ENCODE data around the gene PRKCA. TPM values are rescaled to one million over a fixed set of nuclear protein-coding genes. Genes with fewer than 3 reads are reported as not detected.

The PRKCA gene
- total RNA-seq, 4 donors from 2014 or later: 9.6 to 15.5 (median 11.1) TPM

DNA sequence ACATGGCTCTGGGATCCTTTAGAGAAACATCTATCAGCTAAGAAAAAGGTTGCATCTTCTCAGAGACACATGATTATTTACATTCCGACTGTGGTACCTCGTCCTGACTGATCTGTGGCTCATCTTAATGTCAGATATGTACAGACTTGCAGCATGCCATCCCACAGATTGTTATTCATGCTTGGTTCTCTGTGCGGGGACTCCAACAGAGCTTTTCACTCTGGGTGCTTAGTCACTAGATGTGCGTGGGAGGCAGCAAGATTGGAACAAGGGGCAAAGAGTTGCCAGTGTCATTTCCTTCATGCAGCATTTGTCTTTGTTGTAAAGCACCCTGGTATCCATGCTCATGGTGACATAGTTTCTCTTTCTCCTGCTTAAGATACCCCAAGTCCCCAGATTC lies 353.4 kb downstream of the PRKCA start:
- H3K4me3 ChIP-seq (ENCODE audit: low read depth, poor library complexity, severe bottlenecking): no peak overlapping the region
- TF ChIP-seq POLR2A (IDR thresholded peaks at IDR 0.05): no peak
- TF ChIP-seq, protein P1, sequence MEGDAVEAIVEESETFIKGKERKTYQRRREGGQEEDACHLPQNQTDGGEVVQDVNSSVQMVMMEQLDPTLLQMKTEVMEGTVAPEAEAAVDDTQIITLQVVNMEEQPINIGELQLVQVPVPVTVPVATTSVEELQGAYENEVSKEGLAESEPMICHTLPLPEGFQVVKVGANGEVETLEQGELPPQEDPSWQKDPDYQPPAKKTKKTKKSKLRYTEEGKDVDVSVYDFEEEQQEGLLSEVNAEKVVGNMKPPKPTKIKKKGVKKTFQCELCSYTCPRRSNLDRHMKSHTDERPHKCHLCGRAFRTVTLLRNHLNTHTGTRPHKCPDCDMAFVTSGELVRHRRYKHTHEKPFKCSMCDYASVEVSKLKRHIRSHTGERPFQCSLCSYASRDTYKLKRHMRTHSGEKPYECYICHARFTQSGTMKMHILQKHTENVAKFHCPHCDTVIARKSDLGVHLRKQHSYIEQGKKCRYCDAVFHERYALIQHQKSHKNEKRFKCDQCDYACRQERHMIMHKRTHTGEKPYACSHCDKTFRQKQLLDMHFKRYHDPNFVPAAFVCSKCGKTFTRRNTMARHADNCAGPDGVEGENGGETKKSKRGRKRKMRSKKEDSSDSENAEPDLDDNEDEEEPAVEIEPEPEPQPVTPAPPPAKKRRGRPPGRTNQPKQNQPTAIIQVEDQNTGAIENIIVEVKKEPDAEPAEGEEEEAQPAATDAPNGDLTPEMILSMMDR (IDR thresholded peaks at IDR 0.05): no peak
- 46 to 55% methylated on average over 4 of the region's 4 CpGs for WGBS, 2 donors
- intact Hi-C loops (cut with DNase I; ENCODE audit: low total_unique reads): no loop called here
- DNase-seq (ENCODE audit: low spot score in 2 of 2): no peak

DNA sequence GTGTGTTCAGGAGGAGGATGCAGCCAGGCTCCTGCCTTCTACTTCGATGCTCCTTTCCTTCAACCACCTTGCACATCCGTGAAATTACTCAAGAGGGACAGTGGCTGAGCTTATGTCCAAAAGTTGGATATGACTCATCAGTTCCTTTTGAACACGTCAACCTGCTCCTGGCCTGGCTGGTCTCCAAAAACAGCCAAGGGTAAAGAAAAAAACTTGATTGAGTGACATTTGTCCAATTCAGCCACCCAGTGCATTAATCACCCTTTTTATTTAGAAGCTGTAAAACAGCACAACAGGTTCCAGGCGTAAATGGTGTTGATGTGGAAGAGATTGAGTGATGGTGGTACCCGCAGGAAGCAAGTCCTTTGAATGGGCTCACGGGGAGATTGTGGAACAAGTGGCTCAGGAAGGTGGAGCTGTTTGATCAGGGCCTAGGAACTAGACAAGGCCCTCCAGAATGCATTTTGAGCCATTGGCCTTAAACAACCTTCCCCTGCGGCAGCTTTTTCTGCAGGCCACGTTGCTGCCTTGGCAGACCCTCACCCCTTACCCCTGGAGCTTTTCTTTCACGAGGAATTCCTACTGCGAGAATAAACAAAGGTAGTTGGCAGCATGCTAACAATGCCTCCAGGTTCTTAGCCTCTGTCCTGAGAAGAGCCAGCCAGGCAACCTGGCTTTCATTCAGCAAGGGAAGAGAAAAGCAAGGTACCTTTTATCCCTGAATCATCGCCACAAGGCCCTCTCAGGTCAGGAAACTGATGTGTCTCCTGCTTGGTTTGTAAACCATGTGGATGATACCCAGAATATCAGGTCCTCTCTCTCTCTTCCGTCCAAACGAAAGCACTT lies 359.2 kb downstream of the PRKCA start:
- TF ChIP-seq, protein P1 (IDR thresholded peaks at IDR 0.05): no peak
- TF ChIP-seq POLR2A (IDR thresholded peaks at IDR 0.05): no peak
- DNase-seq (ENCODE audit: low spot score in 2 of 2): no peak
- H3K4me3 ChIP-seq (ENCODE audit: low read depth, poor library complexity, severe bottlenecking): no peak overlapping the region
- intact Hi-C loops (cut with DNase I; ENCODE audit: low total_unique reads): no loop called here
- WGBS, 2 donors: 72 to 73% methylated on average over 13 of the region's 13 CpGs

DNA sequence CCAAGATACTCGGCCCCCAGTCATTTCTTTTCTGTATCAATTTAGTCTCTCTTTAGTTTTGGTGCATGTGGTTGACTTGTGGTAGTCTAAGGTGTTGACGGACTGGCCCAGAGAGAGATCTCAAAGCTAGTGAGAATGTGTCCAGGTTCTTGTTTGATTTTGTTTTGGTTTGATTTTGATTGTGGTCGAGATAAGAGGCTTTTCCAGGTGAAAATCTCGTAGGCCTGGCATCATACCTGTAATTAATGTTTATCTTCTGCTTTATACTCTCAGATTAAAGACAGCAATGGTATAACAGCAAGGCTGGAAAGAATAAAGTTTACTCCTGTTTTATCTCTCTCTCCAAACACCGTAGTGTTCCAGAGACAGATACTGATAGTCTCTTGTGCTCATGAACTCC lies 360.1 kb downstream of the PRKCA start:
- 72 to 86% methylated on average over 5 of the region's 5 CpGs for WGBS, 2 donors
- DNase-seq (ENCODE audit: low spot score in 2 of 2): no peak
- intact Hi-C loops (cut with DNase I; ENCODE audit: low total_unique reads): no loop called here
- TF ChIP-seq, protein P1 (IDR thresholded peaks at IDR 0.05): no peak
- TF ChIP-seq POLR2A (IDR thresholded peaks at IDR 0.05): no peak
- H3K4me3 ChIP-seq (ENCODE audit: low read depth, poor library complexity, severe bottlenecking): no peak overlapping the region

DNA sequence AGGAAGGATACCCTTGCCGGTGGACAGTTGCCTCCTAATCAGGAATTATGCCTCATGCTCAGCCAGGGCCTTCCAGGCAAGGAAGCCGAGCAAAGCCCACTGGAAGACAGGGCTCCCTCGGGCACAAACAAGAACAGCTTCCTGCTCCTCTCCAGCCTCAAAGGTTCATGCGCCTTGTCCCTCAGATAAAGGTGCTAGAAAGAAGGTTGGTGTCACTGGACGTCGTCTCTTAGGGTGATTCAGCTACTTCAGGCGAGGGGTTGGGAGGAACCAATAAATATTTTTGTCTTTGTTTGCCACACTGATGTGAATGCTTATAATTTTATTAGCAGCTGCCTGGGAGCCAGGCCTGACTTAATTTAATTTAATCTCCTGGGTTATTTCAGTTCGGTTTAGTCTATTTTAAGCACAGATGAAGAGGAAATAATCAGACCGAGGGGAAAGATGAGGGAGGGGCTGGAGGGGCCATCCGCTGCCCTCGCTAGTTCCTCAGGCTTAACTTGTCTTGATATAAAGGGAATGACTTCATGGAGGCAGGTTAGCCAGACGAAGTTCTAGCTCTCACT lies 360.7 kb downstream of the PRKCA start:
- intact Hi-C loops (cut with DNase I; ENCODE audit: low total_unique reads): no loop called here
- no peak overlapping the region for H3K4me3 ChIP-seq (ENCODE audit: low read depth, poor library complexity, severe bottlenecking)
- 60 to 73% methylated on average over 12 of the region's 12 CpGs for WGBS, 2 donors

DNA sequence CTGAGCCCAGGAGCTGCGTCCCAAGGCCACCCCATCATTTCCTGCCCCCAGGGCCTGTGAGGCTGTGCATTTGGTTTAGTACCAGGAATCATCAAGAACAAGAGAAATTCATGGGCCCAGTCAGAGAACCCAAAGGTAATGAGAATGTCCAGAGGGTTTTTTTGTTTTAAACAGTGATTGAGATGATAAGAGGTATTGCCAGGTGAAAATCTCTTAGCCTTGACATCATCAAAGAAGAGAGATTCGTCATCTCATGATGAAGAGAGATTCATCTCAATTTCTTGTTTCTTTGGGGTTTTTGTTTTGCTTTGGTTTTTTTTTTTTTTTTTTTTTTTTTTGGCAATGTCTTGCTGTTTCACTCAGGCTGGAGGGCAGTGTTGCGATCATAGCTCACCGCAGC lies 361.9 kb downstream of the PRKCA start:
- no peak overlapping the region for H3K4me3 ChIP-seq (ENCODE audit: low read depth, poor library complexity, severe bottlenecking)
- no peak for DNase-seq (ENCODE audit: low spot score in 2 of 2)
- intact Hi-C loops (cut with DNase I; ENCODE audit: low total_unique reads): no loop called here
- TF ChIP-seq, protein P1 (IDR thresholded peaks at IDR 0.05): no peak
- no peak for TF ChIP-seq POLR2A (IDR thresholded peaks at IDR 0.05)
- 89 to 97% methylated on average over 4 of the region's 4 CpGs for WGBS, 2 donors

More for the DNA sequence above, 360.7 kb downstream of the PRKCA start:
- DNase-seq (ENCODE audit: low spot score in 2 of 2): no peak
- TF ChIP-seq, protein P1 (IDR thresholded peaks at IDR 0.05): no peak
- TF ChIP-seq POLR2A (IDR thresholded peaks at IDR 0.05): no peak
